Iris pigment epithelial cell (primary cell): ENCODE results near the gene C17orf100.
"Not testable (repeated sequence)": the region's sequence is repeated elsewhere in the genome, so short reads cannot be mapped to it uniquely, and the experiment has no call there.

Source experiments
- DNase-seq: peaks from one replicate; pipeline ENCODE4 v3.0.0-alpha.2; 2011; ENCODE audit warnings: low read depth

Gene C17orf100

DNA sequence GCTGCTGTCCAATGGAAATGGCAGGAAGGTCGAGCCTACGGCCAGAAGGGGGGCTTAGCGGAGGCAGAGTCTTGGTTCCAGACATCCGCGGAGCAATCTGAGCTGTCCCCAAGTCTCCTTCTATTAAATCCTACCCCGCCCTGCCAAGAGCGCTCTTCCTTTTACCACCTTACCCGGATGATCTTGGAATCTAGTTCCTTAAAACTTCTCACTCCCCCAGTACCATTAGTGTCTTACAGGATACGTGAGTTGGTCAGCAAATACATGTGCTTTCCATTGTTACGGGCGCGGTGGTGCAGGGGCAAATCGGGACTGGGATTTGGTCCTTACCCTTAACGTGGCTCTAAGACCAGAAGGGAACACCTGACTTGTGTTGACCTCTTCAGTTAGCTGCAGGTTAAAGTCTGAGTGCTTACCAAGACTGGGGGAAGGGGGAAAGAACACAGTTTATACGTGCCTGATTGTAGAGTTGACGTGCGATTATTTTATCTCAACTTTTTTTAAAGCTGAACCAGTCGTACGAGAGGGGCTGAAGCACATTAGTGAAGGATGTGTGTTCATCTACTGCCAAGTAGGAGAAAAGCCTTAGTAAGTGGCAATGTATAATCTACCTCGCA, 10.2 kb upstream of the C17orf100 start:
- DNase-seq: peak; percentile 36

DNA sequence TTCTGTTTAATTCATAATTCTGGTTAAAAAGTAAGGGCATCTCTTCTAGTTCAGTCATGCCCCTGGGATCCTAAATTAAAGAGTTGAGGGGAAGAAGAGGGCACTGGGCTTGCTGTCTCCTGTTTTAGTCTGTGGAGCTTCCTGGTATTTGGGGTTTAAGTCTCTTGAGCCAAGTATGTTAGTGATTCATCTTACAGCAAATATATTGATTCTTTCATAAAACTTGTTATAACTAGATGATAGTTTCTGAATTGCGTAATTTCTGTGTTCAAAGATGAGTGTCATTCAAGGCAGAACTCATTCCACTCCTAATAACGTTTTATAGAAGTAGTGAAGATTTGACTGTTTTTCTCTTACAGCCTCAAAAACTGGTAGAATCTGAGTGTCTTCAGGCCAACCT, 9.0 kb upstream of the C17orf100 start:
- peak; percentile 30 for DNase-seq

DNA sequence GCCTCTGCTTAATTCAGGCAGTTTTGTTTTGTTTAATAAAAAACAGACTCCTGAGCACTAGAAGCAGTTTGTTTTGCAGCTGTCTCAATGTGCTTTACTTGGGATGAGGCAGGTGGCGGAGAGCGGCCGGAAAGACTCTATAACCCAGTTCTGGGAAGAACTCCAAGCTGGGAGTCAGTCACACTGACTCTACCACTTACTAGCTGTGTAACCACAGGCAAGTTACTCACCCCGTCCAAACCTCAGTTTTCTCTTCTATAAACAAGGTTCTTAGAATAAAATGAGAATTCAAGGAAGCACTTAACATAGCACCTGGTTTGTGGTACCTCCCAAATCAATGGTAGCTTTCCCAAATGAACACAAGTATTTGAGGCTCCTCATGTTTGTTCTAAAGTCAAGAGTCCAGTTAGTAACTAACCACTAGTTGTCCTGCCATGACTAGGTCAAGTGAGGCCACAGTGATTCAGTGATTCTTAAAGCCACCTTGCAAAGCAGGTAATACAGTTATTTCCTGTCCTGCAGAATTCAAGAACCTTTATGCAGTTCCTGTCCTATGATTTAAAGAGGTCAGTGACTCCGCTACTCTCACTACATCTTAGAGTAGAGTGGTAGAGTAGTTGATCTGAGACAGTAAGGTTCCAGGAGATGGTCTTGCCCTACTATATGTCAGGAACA, 8.0 kb upstream of the C17orf100 start:
- peak; percentile 42 for DNase-seq

DNA sequence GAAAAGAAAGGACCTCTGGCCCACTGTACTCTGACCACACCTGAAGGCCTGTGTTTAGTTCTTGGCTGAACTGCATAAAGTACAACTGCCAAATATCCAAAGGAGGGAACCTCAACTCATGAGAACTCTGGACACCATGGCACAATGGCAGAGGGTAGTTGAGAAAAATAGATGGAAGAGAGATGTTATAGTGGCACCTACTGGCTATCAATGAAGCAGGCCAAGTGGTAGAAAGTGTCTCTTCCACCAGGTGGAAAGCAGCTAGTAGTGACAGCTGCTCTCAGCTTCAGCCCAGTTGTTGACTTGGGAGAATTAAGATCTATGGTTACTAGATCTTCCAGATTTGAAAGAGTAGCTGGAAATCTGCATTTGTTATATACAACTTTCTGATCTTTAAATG, 3.4 kb upstream of the C17orf100 start:
- peak; percentile 15 for DNase-seq

DNA sequence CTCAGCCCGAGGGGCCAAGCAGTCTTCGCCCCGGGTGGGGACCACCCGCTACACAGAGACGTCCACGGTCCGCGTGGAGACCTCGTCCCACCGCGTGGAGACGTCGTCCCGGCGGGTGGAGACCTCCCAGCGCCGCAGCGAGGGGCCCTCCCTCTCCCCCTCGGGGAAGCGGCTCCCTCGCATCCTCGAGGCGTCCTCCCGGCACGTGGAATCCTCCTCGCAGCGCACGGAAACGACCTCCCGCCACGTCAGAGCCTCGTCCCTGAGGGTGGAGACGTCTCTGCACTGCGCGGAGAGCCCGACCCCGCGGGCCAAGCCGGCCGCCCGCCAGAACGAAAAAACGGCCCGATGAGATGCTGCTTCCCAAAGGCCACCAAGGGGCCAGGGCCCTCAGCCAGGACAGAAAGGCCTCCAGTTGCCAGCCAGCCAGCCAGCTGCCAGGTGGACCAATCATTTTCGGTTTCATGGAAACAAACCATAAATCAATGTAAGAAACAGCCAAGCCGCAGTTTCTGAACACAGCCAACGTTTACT, 424 bp downstream of the C17orf100 start:
- DNase-seq: peak; percentile 18

DNA sequence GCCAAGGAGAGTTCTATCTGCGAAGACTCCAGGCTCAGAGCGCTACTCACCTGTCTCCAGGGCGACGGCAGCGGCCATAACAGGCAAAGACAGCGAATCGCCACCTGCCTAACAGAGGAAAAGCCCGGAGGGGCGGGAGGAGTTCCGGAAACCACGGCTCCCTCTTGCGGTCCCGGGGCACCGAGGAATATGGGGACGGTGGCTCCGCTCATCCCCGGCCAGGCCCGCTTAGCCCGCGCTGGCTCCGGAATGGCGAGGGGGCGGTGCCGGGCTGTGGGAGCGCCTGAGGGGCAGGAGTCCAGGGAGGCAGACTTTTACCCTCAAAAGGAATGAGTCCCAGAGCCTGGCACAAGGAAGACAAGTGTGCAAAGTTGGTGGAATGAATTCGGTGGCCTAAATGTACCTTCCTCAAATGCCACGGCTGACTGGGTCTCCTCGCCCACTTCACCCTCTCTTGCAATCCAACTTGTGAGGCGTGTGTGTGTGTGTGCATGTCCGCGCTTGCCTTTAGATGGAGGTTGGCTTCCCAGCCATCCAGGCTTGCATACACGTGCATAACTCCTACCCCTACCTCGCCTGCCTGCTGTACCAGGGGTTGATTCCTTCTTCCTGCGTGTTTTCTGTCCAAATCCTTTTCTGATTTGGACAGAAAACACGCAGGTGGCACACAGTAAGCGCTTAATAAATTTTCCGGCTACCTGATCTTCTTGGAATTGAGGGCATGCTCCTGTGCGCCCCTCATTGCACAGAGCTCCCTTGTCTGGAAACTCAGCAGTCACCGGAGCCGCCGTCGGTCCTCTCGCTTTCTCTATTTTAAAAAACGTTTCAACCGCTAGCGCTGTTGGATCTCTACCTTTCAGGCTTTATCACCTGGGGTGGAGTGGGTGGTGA, 3.5 kb downstream of the C17orf100 start:
- no peak for DNase-seq

DNA sequence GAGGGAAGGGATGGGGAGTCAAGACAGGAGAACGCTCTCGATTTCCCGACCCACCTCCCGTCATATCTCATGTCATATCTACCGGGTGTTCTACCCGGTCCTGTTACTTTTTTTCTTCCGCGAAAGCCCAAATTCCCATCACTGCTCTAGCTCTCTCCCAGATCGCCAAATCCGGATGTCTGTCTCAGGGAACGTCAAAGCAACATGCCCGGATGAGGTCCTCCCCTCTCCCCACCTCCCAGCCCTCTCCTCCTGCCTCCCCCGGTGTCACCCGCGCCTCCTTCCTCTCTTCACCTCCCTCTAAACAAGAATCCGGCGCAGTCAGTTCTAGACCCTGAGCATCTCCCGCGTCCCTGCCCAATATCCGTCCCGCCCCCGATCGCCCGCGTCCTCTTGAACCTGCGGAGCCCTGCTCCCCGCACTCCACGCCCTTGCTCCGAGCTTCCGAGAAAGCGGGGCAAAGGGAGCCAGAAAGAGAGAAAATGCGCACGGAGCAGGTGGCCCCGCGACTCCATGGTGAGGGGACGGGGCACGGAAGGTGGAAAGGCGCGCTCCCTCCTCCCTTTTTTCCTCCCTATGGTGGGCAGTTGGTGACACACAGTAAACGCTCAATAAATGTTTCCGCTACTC, 4.3 kb downstream of the C17orf100 start:
- not testable (repeated sequence) for DNase-seq

DNA sequence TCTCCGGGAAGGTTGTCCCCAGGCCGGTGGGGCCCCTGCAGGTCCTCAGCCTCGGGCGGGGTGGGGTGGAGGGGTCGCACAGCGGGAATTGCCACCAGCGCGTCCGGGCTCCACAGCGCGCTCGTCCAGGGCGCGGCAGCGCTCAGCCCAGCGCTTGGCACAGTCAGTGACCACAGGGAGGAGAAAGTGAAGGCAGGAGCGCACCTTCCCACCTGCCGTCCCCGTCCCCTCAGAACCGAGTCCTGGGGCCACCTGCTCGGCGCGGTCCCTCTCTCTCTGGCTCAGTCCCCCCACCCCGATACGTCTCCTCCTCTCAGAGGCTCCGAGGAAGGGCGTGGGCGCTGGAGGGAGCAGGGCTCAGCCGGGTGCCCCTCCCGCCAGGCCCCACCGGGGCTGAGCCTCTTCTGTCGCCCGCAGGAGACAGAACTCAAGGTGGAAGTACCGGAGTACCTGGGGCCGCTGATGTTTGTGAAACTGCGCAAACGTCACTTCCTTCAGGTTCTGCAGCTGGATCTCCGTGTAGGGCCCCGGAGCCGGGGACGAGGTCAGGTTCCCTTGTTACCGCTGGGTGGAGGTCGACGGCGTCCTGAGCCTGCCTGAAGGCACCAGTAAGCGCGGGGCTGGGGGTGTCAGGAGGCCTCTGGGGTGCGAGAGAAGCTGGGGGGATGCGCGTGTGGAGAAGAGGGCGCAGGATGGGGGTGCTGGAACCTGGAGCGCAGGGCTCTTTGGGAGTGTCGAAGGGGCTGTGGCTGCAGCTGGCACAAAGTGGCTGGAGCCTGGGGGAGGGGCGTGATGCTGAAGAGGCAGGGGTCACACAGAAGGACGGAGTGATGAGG, 5.5 kb downstream of the C17orf100 start:
- not testable (repeated sequence) for DNase-seq

DNA sequence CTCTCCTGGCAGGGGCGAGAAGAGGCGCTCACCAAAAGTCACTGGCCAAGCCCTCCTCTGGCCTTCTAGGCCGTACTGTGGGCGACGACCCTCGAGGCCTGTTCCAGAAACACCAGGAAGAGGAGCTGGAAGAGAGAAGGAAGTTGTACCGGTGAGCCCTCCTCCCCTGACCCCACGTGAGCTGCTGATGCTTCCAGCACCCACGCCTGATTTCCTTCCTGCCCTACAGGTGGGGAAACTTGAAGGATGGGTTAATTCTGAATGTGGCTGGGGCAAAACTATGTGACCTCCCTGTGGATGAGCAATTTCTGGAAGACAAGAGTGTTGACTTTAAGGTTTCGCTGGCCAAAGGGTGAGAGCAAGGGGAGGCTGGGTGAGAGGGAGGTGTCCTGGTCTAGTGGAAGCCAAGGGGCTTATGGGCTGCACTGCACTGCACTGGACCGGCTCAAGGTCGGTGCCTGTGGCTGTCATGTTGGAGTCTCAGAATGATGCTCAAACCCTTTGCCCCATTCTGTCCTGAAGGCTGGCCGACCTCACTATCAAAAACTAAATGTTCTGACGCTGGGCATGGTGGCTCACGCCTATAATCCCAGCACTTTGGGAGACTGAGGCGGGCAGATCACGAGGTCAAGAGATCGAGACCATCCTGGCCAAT, 6.2 kb downstream of the C17orf100 start:
- DNase-seq: no peak

DNA sequence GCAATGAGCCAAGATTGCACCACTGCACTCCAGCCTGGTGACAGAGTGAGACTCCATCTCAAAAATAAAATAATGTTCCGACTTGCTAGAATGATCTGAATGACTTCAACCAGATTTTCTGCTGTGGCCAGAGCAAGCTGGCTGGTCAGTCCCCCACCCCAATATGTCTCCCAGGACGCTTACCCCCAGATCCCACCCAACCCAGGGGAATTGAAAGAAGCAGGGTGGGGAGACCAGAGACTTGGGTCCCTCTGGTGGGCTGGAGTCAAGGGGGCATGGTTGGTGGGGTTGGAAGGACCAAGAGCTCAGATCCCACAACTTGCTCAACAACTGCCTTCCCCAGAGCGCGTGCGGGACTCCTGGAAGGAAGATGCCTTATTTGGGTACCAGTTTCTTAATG, 6.8 kb downstream of the C17orf100 start:
- DNase-seq: not testable (repeated sequence)

DNA sequence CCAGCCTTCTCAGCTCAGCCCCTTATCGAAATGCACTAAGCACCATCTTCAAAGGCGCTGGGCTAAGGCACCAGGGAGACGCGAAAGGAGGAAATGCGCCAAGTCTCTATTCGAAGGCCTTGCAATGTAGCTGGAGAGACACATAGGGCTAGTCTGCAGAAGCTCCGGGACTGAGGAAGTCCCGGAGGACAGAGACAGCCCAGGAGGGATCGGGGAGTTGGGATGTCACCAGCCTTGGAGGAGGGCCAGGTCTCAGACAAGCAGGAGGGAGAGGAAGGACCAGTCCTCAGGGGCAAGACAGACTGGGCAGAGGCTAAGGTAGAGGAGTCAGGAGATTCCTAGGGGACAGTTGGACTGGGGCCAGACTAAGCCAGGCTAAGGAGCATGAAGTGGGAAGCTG, 8.5 kb downstream of the C17orf100 start:
- DNase-seq: no peak

DNA sequence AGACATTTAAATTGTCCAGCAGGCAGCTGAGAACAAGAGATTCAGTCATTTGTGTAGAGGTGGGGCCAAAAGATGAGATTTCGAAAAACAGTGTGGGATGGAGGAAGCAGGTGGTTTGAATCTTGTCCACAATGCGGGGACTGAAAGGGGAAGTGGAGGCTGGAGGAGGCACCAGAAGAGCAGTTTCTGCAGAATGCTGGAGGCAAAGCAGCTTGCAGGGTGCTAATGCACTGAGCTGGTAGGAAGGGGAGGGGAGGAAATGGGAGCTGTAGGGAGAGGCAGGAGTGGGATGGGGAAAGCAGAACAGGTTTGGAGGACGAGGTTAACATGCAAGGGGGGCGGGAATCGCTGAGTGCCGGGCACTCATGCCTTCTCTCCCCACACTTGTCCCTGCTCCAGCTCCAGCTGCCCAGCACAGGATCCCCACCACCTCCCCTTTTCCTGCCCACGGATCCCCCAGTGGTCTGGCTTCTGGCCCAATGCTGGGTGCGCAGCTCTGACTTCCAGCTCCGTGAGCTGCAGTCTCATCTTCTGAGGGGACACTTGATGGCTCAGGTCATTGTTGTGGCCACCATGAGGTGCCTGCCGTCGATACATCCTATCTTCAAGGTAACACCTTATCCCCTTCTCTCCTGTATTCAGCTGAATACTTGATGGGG, 9.4 kb downstream of the C17orf100 start:
- no peak for DNase-seq

DNA sequence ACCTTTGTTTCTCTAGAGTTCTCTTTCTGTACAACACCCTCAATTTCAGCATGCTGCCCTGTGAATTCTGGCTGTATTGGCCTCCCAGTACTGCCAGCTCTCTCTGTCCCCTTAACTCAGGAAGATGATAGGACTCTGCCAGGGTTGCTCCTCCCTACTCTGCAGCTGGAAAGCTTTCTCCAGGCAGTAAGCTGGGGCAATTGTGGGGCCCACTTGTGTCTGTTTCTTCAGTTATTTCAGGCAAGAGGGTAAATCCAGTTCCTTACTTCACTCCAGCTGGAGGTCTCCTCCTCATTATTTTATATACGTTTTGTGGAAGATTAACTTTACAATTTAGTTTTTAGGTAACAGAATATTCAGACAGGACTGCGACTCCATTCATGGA, 9.9 kb downstream of the C17orf100 start:
- DNase-seq: no peak

DNA sequence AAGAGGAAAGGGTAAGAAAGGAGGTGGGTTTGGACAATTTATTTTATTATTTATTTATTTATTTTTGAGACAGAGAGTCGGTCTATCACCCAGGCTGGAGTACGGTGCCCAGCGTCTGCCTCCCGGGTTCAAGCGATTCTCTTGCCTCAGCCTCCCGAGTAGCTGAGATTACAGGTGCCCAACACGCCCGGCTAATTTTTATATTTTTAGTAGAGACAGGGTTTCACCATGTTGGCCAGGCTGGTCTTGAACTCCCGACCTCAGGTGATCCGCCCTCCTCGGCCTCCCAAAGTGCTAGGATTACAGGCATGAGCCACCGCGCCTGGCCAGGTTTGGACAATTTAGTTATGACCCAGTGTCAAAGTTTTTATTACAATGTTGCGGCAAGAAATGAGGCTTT, 11.6 kb downstream of the C17orf100 start:
- DNase-seq: not testable (repeated sequence)

DNA sequence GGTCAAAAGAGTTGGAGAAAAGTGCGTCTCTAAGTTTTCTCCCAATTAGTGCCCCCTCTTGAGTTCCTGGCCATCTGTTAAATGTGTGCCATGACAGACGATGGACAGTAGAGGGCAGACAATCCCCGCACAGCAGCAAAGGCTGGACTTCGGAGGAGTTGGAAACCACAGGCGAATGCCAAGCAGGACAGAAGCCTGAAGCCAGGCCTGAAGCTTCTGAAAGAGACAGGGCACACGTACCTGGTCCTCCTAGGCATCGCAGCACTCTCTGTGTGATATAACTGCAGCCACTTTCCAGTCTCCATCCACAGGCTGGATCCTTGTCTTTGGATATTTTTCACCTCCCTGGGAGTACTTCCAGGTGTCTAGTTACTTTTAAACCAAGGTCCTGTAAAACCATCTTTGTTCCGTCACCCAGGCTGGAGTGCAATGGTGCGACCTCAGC, 14.5 kb downstream of the C17orf100 start:
- peak; percentile 76 for DNase-seq

DNA sequence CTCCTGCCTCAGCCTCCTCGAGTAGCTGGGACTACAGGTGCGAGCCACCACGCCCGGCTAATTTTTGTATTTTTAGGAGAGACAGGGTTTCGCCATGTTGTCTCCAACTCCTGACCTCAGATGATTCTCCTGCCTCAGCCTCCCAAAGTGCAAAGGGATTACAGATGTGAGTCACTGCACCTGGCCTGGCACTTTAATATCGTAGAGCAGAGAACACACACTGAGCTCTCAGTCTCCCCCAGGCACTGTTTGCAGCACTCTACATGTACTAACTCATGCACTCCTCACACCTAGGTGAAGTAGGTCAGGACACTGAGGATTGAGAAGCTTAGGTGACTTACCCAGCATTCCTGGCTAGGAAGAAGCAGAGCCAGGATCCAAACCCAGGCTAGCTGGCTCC, 15.0 kb downstream of the C17orf100 start:
- DNase-seq: no peak

DNA sequence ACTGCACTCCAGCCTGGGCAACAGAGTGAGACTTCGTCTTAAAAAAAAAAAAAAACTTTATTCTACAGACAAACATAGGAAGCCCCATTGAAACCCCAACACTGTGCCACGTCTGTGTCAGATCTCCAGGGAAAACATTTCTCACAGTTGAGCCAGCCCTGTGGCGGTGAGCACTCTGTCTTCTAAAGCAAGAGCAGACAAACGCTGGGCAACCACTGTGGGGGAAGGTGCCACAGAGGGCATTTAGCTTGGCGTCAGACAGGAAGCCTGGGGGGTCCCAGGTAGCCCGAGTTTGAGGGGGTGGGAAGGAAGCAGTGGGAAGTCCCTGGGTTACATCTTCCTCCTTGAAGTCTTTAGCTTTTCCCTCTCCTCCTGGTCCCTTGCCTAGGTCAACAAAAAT, 16.0 kb downstream of the C17orf100 start:
- no peak for DNase-seq

DNA sequence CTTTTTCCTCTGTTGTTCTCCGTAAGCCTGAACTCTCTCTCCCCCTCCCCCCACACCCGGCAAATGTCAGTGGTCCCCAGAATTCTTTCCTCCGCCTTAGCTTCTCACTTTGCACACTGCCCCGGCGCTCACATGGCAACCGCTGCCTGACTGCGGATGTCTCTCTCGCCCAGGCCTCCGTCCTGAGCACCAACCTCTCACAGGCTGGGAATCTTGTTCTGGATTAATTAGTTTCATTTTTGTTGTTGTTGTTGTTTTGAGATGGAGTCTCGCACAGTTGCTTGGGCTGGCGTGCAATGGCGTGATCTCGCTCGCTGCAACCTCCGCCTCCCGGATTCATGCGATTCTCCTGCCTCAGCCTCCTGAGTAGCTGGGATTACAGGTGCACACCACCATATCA, 16.7 kb downstream of the C17orf100 start:
- DNase-seq: no peak

DNA sequence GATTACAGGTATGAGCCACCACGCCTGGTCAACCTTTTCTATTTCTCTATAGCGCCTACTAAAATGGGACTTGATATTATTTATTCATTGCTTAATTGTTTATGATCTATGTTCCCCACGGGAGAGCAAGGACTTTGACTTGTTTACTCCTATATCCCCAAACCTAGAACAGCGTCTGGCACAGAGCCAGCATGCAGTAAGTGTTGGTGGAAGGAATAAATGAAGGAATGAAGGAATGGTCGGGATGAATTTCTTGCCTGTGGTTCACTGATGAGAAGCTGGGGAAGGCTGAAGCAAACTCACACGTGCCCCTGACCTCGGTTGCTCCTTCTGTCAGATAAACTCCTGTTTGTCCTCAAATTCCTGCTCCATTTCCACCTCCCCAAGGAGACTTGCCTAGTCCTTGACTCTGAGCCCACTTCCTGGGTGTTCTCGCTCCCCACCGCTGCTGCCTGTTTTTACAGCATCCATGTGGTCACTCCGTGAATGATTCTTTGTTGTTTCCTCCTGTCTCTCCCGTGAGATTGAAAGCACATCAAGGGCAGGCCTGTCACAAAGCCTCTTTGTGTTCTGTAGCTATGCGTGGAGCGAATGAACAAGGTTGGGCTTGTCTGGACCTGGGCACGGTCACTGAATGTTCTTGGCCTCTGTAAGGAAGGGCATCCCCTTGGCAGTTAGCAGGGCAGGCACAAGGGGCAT, 17.3 kb downstream of the C17orf100 start:
- DNase-seq: no peak
